ENCODE data around the gene NLGN2. TPM values are rescaled to one million over a fixed set of nuclear protein-coding genes. Genes with fewer than 3 reads are reported as not detected.
A peak's percentile ranks its signal among the peaks of the same experiment; 100 is the strongest.

Gene NLGN2
- total RNA-seq, 2 experiments from 2014 or later, result 7.6 to 8.4 TPM

GRCh38 chr17:7416323-7416722, 8.7 kb downstream of the NLGN2 start:
- Histone ChIP-seq H3K9me3 (ENCODE audit: control insufficient read depth in 1 of 2, insufficient read depth in 1 of 2, low read length in 2 of 2) (peaks cover 0 to 3% of the 10 kb centered on the region in 2 experiments), H3K36me3 (ENCODE audit: insufficient read depth, low read length) (no peaks in the 10 kb centered on the region), H3K27ac (ENCODE audit: low read depth in 1 of 2, low read length in 2 of 2) (no peak overlapping the region), H3K4me1 (ENCODE audit: insufficient read depth, low read length) (no peaks in the 10 kb centered on the region), H3K4me3 (ENCODE audit: low read length) (no peak overlapping the region), H3K27me3 (ENCODE audit: control insufficient read depth in 1 of 2, insufficient read depth in 2 of 2, low read length in 2 of 2) (no peaks in the 10 kb centered on the region)
- Mint-ChIP-seq H3K9me3 (no peaks in the 10 kb centered on the region), H3K4me3 (no peak overlapping the region), H3K27me3 (no peaks in the 10 kb centered on the region), H3K36me3 (ENCODE audit: low read depth) (no peaks in the 10 kb centered on the region), H3K4me1 (ENCODE audit: low read depth) (no peaks in the 10 kb centered on the region), H3K27ac (no peak overlapping the region)
- CTCF ChIA-PET, result no interaction called here
- TF ChIP-seq, protein P1, sequence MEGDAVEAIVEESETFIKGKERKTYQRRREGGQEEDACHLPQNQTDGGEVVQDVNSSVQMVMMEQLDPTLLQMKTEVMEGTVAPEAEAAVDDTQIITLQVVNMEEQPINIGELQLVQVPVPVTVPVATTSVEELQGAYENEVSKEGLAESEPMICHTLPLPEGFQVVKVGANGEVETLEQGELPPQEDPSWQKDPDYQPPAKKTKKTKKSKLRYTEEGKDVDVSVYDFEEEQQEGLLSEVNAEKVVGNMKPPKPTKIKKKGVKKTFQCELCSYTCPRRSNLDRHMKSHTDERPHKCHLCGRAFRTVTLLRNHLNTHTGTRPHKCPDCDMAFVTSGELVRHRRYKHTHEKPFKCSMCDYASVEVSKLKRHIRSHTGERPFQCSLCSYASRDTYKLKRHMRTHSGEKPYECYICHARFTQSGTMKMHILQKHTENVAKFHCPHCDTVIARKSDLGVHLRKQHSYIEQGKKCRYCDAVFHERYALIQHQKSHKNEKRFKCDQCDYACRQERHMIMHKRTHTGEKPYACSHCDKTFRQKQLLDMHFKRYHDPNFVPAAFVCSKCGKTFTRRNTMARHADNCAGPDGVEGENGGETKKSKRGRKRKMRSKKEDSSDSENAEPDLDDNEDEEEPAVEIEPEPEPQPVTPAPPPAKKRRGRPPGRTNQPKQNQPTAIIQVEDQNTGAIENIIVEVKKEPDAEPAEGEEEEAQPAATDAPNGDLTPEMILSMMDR (IDR thresholded peaks at IDR 0.05), result no peak
- DNase-seq (peak in 3 of 14 experiments; percentile 16 to 42 (median 32)), ATAC-seq (ENCODE audit: poor library complexity) (peak; percentile 32)
- intact Hi-C loops (cut with DNase I, micrococcal nuclease), result loop anchor here in 1 of 2 experiments (5.0 kb wide), 1 partner anchor 59 kb away; the partner anchor contains the start of gene TMEM95
- POLR2A ChIA-PET, result no interaction called here

GRCh38 chr17:7417056-7417655, 9.5 kb downstream of the NLGN2 start:
- no peak overlapping the region for H3K27ac Mint-ChIP-seq
- ChIA-PET POLR2A (no interaction called here), CTCF (no interaction called here)
- TF ChIP-seq, protein P1 (IDR thresholded peaks at IDR 0.05), result no peak
- H3K4me1 Mint-ChIP-seq (ENCODE audit: low read depth), result no peaks in the 10 kb centered on the region
- no peaks in the 10 kb centered on the region for H3K9me3 Mint-ChIP-seq
- Histone ChIP-seq H3K36me3 (ENCODE audit: insufficient read depth, low read length) (no peaks in the 10 kb centered on the region), H3K27me3 (ENCODE audit: control insufficient read depth in 1 of 2, insufficient read depth in 2 of 2, low read length in 2 of 2) (no peaks in the 10 kb centered on the region), H3K4me1 (ENCODE audit: insufficient read depth, low read length) (no peaks in the 10 kb centered on the region), H3K4me3 (ENCODE audit: low read length) (no peak overlapping the region), H3K9me3 (ENCODE audit: control insufficient read depth in 1 of 2, insufficient read depth in 1 of 2, low read length in 2 of 2) (peaks cover 0 to 3% of the 10 kb centered on the region in 2 experiments), H3K27ac (ENCODE audit: low read depth in 1 of 2, low read length in 2 of 2) (no peak overlapping the region)
- no peaks in the 10 kb centered on the region for H3K27me3 Mint-ChIP-seq
- DNase-seq (peak in 1 of 14 experiments; percentile 26), ATAC-seq (ENCODE audit: poor library complexity) (no peak)
- H3K4me3 Mint-ChIP-seq, result no peak overlapping the region
- intact Hi-C loops (cut with DNase I, micrococcal nuclease), result loop anchor here in 1 of 2 experiments (5.0 kb wide), 1 partner anchor 60 kb away; the partner anchor contains the start of gene TMEM95
- H3K36me3 Mint-ChIP-seq (ENCODE audit: low read depth), result no peaks in the 10 kb centered on the region

DNA sequence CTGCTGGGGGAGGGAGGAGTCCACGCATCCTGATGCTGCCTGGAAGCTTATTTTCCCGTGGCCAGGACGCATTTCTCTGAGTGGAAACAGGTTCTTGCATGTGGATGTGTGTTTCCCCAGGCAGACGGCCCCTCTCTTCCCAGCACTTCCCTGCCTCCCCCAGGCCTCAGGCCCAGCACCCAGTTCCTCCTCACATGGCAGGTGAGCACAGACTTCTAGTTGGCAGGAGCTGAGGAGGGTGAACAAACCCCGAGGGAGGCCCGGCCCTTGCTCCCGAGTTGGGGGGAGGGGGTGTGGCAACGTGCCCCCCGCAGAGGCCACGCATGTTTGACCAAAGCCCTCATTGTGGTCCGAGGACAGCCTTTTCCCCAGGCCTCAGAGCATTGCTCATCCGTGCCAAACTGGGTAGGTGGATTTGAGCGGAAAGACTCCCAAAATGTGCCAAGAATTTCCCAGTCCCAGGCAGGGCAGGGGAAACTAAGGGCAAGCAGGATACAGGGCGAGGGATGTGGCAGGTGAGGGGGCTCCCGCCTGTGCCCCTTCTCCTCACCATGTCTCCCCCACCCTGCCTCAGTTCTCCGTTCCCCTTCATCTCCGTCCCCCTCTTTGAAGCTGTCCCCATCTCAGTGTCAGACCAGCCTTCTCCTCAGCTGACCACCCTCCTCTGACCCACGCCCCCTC, 11.0 kb downstream of the NLGN2 start:
- DNase-seq (no peak), ATAC-seq (ENCODE audit: poor library complexity) (no peak)
- Histone ChIP-seq H3K36me3 (ENCODE audit: insufficient read depth, low read length) (no peaks in the 10 kb centered on the region), H3K27me3 (ENCODE audit: control insufficient read depth in 1 of 2, insufficient read depth in 2 of 2, low read length in 2 of 2) (no peaks in the 10 kb centered on the region), H3K27ac (ENCODE audit: low read depth in 1 of 2, low read length in 2 of 2) (no peak overlapping the region), H3K4me1 (ENCODE audit: insufficient read depth, low read length) (no peaks in the 10 kb centered on the region), H3K4me3 (ENCODE audit: low read length) (no peak overlapping the region), H3K9me3 (ENCODE audit: control insufficient read depth in 1 of 2, insufficient read depth in 1 of 2, low read length in 2 of 2) (peaks cover 0 to 3% of the 10 kb centered on the region in 2 experiments)
- intact Hi-C loops (cut with DNase I, micrococcal nuclease), result loop anchor here in 1 of 2 experiments (5.0 kb wide), 1 partner anchor 61 kb away; the partner anchor contains the start of gene TMEM95
- H3K9me3 Mint-ChIP-seq, result no peaks in the 10 kb centered on the region
- ChIA-PET CTCF (no interaction called here), POLR2A (no interaction called here)
- H3K36me3 Mint-ChIP-seq (ENCODE audit: low read depth), result no peaks in the 10 kb centered on the region
- TF ChIP-seq, protein P1 (IDR thresholded peaks at IDR 0.05), result no peak
- no peak overlapping the region for H3K4me3 Mint-ChIP-seq
- no peaks in the 10 kb centered on the region for H3K27me3 Mint-ChIP-seq
- no peaks in the 10 kb centered on the region for H3K4me1 Mint-ChIP-seq (ENCODE audit: low read depth)
- no peak overlapping the region for H3K27ac Mint-ChIP-seq

Measured in CD4-positive, alpha-beta T cell (primary cell).